ENCODE measurements around the gene HACD2.

DNA sequence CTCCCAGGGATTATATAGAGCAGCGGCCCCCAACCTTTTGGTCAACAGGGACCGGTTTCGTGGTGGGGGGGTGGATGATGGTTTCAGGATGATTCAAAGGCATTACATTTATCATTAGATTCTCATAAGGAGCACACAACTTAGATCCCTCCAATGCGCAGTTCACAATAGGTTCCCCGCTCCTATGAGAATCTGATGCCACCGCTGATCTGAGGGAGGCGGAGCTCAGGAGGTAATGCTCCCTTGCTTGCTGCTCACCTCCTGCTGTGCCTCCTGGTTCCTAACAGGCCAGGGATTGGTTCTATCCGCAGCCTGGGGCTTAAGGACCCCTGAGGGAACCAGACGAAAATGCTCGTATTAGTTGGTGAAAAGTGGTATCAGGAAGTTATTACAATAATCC, 1.3 kb upstream of the HACD2 start:
- TF ChIP-seq, protein P1, sequence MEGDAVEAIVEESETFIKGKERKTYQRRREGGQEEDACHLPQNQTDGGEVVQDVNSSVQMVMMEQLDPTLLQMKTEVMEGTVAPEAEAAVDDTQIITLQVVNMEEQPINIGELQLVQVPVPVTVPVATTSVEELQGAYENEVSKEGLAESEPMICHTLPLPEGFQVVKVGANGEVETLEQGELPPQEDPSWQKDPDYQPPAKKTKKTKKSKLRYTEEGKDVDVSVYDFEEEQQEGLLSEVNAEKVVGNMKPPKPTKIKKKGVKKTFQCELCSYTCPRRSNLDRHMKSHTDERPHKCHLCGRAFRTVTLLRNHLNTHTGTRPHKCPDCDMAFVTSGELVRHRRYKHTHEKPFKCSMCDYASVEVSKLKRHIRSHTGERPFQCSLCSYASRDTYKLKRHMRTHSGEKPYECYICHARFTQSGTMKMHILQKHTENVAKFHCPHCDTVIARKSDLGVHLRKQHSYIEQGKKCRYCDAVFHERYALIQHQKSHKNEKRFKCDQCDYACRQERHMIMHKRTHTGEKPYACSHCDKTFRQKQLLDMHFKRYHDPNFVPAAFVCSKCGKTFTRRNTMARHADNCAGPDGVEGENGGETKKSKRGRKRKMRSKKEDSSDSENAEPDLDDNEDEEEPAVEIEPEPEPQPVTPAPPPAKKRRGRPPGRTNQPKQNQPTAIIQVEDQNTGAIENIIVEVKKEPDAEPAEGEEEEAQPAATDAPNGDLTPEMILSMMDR (conservative IDR thresholded peaks at IDR 0.05; ENCODE audit: low read depth, low read length), result no peak
- no peak for TF ChIP-seq EZH2 (IDR thresholded peaks at IDR 0.05; ENCODE audit: low read length, unreplicated experiment)
